Adipocyte (in vitro differentiated cells): Measurements from ENCODE around the gene SRSF1.
A peak's percentile ranks its signal among the peaks of the same experiment; 100 is the strongest.

Experiments
- DNase-seq: peaks from one replicate; pipeline ENCODE4 v3.0.0-alpha.2; 2015; ENCODE audit warnings: low read depth
- H3K27me3 ChIP-seq: replicated peaks from 2 replicates; pipeline ENCODE4 v1.7.0; 2013; ENCODE audit warnings: mild to moderate bottlenecking, low read length, moderate library complexity; ENCODE audit not compliant: control insufficient read depth, insufficient read depth
- H3K36me3 ChIP-seq: 2 replicates; pipeline ENCODE4 v1.7.0; 2013; ENCODE audit warnings: low read length, mild to moderate bottlenecking, moderate library complexity; ENCODE audit not compliant: control insufficient read depth, insufficient read depth, severe bottlenecking
- H3K4me1 ChIP-seq: 2 replicates; pipeline ENCODE4 v1.7.0; 2013; ENCODE audit warnings: mild to moderate bottlenecking, low read length, moderate library complexity; ENCODE audit not compliant: control insufficient read depth, insufficient read depth
- H3K4me3 ChIP-seq: 2 replicates; pipeline ENCODE4 v1.7.0; 2013; ENCODE audit warnings: mild to moderate bottlenecking, low read length, moderate library complexity
- H3K9ac ChIP-seq: 2 replicates; pipeline ENCODE4 v1.7.0; 2013; ENCODE audit warnings: mild to moderate bottlenecking, low read length, moderate library complexity
- H3K9me3 ChIP-seq: 2 replicates; pipeline ENCODE4 v1.7.0; 2013; ENCODE audit warnings: mild to moderate bottlenecking, low read length, moderate library complexity; ENCODE audit not compliant: control insufficient read depth

SRSF1 gene

GRCh38 chr17:57997085-57997809 is 9.8 kb downstream of the SRSF1 start:
- no peaks in the 10 kb centered on the region for H3K27me3 ChIP-seq

DNA sequence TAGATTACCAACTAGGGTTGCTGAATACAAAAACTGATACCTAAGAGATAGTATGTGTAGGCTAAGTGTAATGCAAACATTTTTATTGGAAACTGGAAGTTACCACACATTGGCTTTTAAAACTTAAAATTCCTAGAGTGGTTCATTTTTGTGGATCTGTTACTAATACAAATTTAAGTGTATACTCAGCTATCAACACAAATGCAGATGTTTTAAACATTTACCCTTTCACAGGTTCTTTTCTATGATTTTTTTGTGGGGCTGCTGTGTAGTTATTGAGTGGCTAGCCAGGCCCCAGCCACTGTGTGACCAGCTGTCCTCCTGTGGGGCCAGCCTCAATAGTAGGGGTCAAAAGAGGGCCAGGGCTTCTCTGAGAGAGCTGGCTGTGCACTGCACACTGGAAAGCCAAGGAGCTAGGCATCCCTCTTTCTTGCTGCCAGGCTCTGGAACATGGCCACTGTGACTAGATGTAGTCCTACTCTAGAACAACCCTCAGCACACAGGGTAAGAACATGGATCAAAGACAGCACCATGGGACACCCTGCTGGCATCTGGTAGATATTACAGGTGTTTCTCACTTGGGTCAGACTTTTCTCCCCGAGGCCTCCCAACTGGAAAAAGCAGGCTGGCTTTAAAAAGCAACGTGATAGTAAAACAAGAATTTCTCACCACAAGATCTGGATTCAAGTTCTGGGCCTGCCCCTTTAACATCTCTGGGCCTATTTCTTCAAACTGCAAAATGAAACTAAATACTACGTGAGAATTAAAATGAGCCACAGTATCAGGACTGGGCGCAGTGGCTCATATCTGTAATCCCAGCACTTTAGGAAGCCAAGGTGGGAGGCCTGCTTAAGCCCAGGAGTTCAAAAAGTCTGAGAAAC is 11.7 kb downstream of the SRSF1 start:
- H3K4me1 ChIP-seq, result peaks cover 28% of the 10 kb centered on the region
- no peak overlapping the region for H3K4me3 ChIP-seq
- H3K9me3 ChIP-seq, result no peaks in the 10 kb centered on the region
- peaks cover 39% of the 10 kb centered on the region for H3K36me3 ChIP-seq
- H3K9ac ChIP-seq, result peak overlapping the region; percentile 48
- peak; percentile 86 for DNase-seq
- H3K27me3 ChIP-seq, result no peaks in the 10 kb centered on the region

More at GRCh38 chr17:57997085-57997809, 9.8 kb downstream of the SRSF1 start:
- Histone ChIP-seq H3K4me3 (no peak overlapping the region), H3K9me3 (no peaks in the 10 kb centered on the region), H3K36me3 (peaks cover 55% of the 10 kb centered on the region), H3K4me1 (peaks cover 43% of the 10 kb centered on the region), H3K9ac (no peak overlapping the region)
- no peak for DNase-seq

GRCh38 chr17:57994436-57994835 is 12.6 kb downstream of the SRSF1 start:
- no peak for DNase-seq
- no peaks in the 10 kb centered on the region for H3K27me3 ChIP-seq
- H3K9me3 ChIP-seq, result no peaks in the 10 kb centered on the region
- no peak overlapping the region for H3K4me3 ChIP-seq
- peaks cover 27% of the 10 kb centered on the region for H3K4me1 ChIP-seq
- peak overlapping the region; percentile 35 for H3K9ac ChIP-seq
- H3K36me3 ChIP-seq, result peaks cover 30% of the 10 kb centered on the region

DNA sequence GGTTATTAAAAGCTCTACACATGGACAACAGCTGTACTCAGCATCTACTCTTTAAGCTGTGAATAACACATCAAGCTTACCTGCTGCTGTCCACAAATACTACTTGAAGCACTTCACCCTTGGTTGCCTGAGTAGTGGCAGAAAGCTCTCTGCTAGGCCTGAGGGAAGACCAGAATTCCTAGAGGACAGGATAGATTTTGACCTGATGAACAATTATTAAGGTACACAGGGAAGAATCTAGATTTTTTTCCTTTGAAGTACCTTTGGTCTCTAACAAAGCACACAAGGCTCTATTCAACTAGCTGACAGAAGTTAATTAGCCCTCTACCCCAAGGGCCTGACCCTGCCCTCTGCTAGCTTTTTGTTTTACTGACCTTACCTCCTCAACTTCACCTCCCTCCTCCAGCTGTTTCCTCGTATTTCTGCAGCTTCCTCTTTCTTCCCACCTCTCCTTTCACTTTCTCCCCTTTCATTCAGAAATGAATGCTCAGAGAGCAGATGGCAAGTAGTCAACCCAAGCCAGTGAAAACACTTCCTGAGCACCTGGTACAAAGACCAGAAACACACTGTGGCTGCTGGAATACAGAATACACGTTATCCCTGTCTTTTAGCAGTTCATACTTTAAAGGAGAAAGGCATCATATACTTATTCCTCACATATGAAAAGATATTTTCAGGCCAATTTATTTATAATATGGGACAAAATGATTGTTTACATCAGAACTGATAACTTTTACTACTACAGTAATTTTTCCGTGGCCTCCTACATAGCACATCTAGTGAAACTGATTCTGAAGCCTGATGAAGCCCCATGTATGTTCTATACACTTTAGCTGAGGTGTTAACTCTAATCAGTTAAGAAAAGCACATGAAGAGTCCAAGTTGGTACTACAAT is 13.3 kb downstream of the SRSF1 start:
- H3K27me3 ChIP-seq, result no peaks in the 10 kb centered on the region
- peaks cover 32% of the 10 kb centered on the region for H3K4me1 ChIP-seq
- DNase-seq, result no peak
- peaks cover 26% of the 10 kb centered on the region for H3K36me3 ChIP-seq
- H3K9me3 ChIP-seq, result no peaks in the 10 kb centered on the region
- peak overlapping the region; percentile 35 for H3K9ac ChIP-seq
- H3K4me3 ChIP-seq, result no peak overlapping the region

GRCh38 chr17:57991537-57991936 is 15.5 kb downstream of the SRSF1 start:
- Histone ChIP-seq H3K4me3 (no peak overlapping the region), H3K36me3 (peaks cover 4% of the 10 kb centered on the region), H3K27me3 (no peaks in the 10 kb centered on the region), H3K9me3 (no peaks in the 10 kb centered on the region), H3K4me1 (peaks cover 37% of the 10 kb centered on the region), H3K9ac (no peak overlapping the region)
- no peak for DNase-seq

- Histone ChIP-seq H3K4me1 (peaks cover 42% of the 10 kb centered on the region), H3K4me3 (no peak overlapping the region), H3K27me3 (no peaks in the 10 kb centered on the region), H3K9me3 (no peaks in the 10 kb centered on the region), H3K9ac (no peak overlapping the region), H3K36me3 (peaks cover 2% of the 10 kb centered on the region)
- DNase-seq, result no peak
Observed at GRCh38 chr17:57990037-57990436, 17.0 kb downstream of the SRSF1 start.

- no peaks in the 10 kb centered on the region for H3K27me3 ChIP-seq
- no peaks in the 10 kb centered on the region for H3K9me3 ChIP-seq
- peak overlapping the region; percentile 88 for H3K9ac ChIP-seq
- DNase-seq, result peak; percentile 84
- peak overlapping the region; percentile 84 for H3K4me3 ChIP-seq
- peaks cover 2% of the 10 kb centered on the region for H3K36me3 ChIP-seq
- H3K4me1 ChIP-seq, result peaks cover 42% of the 10 kb centered on the region
Observed at GRCh38 chr17:57988301-57989250, 18.5 kb downstream of the SRSF1 start.

DNA sequence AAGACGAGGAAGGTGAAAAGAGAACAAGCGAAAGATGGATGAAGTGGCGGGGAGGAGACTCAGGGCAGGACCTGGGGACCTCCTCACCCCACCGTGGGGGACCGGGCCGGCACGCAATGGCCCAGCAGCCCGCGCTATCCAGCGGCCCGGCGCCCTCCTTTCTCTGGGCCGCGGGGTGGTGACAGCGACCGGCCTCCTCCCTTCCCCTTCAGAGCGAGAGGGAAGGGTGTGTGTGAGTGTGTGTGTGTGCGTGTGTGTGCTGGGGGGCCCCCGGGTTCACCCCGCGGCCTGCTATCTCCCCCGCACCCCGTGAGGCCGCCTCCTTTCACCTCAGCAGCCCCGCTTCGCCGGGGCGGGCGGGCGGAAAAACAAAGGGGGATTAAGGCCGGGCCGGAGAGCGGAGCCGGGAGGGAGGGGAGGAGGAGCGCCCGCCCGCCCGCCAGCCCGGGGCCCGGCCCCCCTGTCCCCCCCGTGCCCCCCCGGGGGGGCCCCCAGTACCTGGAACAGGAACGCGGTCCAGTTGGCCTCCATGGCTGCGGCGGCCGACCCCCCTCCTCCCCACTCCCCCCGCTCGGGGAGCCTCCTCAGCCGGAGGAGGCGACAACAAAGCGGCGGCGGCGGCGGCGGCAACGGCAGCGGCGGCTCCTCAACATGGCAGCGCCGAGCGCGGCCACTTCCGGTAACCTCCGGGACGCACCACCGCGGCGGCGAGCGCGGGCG is 19.3 kb downstream of the SRSF1 start, which contains the start of gene VEZF1:
VEZF1 (minus strand) TSS at position 674 of the 720 bp plus-strand sequence; CDS start at position 531, 143 bp downstream.
- peaks cover 48% of the 10 kb centered on the region for H3K4me1 ChIP-seq
- DNase-seq, result peak; percentile 85
- peak within 1 kb of the TSS; percentile 91 for H3K4me3 ChIP-seq
- peak within 1 kb of the TSS; percentile 94 for H3K9ac ChIP-seq
- H3K9me3 ChIP-seq, result no peaks in the 10 kb centered on the region
- H3K27me3 ChIP-seq, result no peaks in the 10 kb centered on the region
- peaks cover 5% of the 10 kb centered on the region for H3K36me3 ChIP-seq

- peaks cover 48% of the 10 kb centered on the region for H3K4me1 ChIP-seq
- peaks cover 12% of the 10 kb centered on the region for H3K36me3 ChIP-seq
- peak; percentile 79 for DNase-seq
- peak overlapping the region; percentile 91 for H3K4me3 ChIP-seq
- H3K9me3 ChIP-seq, result no peaks in the 10 kb centered on the region
- H3K9ac ChIP-seq, result peak overlapping the region; percentile 94
- H3K27me3 ChIP-seq, result no peaks in the 10 kb centered on the region
Observed at GRCh38 chr17:57986841-57987580, 20.0 kb downstream of the SRSF1 start.
